Body of pancreas (tissue), 4 donors: Measurements from ENCODE around the gene SIDT1.

Experiments used
- POLR2A ChIP-seq, 3 donors: fragments of 450-650 bp; IDR thresholded peaks; one replicate each; pipeline ENCODE4 v1.6.1; 2016; ENCODE audit warnings: antibody characterized with exemption in 3 of 3, mild to moderate bottlenecking in 2 of 3
- TF ChIP-seq, protein P1 (sequence below), 7 experiments: fragments of 450-650 bp in 4 of 7; fragments of 200-600 bp in 3 of 7; sonication (generic) in 3 of 7; IDR thresholded peaks; one replicate each; pipeline ENCODE4 v1.5.1; 2016 to 2019; ENCODE audit warnings: antibody characterized with exemption in 7 of 7

DNA sequence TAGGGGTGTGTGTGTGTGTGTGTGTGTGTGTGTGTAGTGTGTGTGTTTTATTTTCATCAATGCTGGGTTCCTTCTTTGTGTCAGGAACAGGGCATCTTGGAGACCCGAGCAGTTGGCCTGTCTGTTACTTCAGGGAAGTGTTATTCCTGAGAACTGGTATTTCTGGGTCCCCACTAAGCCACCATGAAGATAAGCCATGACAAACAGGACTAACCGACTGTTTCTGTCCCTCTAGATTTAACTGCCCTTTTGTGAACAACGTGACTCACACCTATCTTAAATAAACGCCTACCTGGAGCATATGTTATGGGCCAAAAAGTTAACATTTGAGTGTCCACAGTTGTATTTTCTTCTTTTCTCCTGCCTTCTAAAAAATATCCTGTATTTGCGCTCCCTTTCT lies 19.5 kb downstream of the SIDT1 start:
- TF ChIP-seq, protein P1, sequence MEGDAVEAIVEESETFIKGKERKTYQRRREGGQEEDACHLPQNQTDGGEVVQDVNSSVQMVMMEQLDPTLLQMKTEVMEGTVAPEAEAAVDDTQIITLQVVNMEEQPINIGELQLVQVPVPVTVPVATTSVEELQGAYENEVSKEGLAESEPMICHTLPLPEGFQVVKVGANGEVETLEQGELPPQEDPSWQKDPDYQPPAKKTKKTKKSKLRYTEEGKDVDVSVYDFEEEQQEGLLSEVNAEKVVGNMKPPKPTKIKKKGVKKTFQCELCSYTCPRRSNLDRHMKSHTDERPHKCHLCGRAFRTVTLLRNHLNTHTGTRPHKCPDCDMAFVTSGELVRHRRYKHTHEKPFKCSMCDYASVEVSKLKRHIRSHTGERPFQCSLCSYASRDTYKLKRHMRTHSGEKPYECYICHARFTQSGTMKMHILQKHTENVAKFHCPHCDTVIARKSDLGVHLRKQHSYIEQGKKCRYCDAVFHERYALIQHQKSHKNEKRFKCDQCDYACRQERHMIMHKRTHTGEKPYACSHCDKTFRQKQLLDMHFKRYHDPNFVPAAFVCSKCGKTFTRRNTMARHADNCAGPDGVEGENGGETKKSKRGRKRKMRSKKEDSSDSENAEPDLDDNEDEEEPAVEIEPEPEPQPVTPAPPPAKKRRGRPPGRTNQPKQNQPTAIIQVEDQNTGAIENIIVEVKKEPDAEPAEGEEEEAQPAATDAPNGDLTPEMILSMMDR (IDR thresholded peaks at IDR 0.05) = no peak
- TF ChIP-seq POLR2A (IDR thresholded peaks at IDR 0.05) = no peak
